ENCODE results near the gene ANKRD45.
"Not testable (repeated sequence)": the region's sequence is repeated elsewhere in the genome, so short reads cannot be mapped to it uniquely, and the experiment has no call there.

The ANKRD45 gene

DNA sequence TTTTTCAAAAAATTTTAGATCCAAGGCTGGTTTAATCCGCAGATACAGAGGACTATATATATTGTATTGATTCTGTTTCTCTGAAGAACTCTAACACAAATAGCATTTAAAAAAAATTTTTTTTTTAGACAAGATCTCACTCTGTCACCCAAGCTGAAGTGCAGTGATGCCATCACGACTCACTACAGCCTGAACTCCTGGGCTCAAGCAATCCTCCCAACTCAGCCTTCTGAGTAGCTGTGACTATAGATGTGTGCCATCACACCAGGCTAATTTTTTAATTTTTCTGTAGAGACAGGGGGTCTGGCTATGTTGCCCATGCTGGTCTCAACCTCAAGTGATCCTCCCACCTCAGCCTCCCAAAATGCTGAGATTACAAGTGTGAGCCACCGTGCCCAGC lies 3.0 kb downstream of the ANKRD45 start:
- no peak for TF ChIP-seq POLR2A (IDR thresholded peaks at IDR 0.05; ENCODE audit: low read depth, low read length)
- DNase-seq (ENCODE audit: insufficient read length, low spot score) (no peak), FAIRE-seq (no peak)

DNA sequence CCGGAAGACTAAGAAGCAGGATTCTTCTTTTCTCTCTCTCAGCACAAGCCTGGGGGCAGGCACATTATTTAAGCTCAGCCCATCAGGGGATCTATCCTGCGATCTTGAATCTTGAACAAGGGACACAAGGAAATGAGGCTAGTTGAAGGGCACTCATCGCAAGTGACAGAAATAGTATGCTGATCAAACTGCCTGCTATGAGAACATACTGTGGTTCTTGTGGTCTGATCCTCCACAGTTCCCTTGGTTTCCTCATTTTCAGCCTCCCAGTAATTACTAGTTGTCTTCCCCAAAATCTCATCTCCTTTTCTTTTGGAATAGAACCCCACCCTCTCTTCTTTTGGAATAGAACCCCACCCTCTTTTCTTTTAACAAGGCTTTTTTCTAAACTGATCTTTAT lies 6.5 kb downstream of the ANKRD45 start:
- no peak for FAIRE-seq
- no peak for TF ChIP-seq POLR2A (IDR thresholded peaks at IDR 0.05; ENCODE audit: low read depth, low read length)
- no peak for DNase-seq (ENCODE audit: insufficient read length, low spot score)

DNA sequence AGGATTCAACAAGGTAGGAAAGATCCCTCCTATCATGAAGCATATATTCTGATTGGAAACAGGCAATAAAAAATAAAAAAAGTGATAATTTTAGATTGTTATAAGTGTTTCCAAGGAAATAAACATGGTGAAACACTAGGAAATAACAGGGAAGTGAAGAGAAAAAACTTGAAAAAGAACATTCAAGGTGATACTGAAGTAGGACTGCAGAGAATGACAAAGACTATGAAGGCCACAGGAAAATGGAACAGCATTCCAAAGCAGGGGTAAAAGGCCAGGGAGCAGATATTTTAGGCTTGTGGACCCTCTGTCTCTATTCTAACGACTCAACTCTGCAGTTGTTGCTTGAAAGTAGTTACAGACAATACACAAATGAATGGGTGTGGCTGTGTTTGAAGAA lies 7.9 kb downstream of the ANKRD45 start:
- no peak for TF ChIP-seq POLR2A (IDR thresholded peaks at IDR 0.05; ENCODE audit: low read depth, low read length)
- DNase-seq (ENCODE audit: insufficient read length, low spot score) (no peak), FAIRE-seq (no peak)

DNA sequence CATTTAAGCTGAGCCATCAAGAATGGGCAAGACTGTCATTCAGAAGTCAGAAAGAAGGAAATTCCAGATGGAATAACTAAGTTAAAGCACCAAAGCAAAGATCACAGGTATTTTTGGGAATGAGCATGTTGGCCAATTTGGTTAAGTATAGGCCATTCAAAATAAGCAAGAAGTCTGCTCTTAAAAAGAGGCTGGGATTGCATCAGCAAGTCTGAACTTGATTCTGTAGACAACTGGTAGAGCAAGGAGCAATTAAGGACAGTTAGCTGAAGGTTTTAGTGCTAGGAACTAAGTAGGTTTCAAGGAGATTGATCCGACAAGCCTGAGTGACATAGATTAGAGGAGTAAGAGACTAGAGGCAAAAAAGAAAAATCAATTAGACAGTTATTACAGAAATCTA lies 8.4 kb downstream of the ANKRD45 start:
- DNase-seq (ENCODE audit: insufficient read length, low spot score), result no peak
- no peak for FAIRE-seq
- no peak for TF ChIP-seq POLR2A (IDR thresholded peaks at IDR 0.05; ENCODE audit: low read depth, low read length)

DNA sequence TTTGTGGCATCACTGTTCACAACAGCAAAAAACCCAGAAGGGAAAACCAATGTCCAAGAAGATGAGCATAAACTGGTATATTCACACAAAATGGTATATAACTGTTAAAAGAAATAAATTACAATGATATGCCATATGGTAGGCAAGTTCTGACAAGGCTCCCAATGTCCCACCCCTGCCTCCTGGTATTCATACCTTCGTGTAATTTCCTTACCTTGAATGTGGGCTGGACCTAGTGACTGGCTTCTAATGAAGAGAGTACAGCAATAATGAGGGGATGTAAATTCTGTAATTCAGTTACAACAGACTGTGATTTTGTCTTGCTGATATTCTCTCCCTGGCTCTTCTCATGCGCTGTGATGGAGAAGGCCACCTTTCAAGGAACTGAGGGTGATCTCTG lies 9.3 kb downstream of the ANKRD45 start:
- DNase-seq (ENCODE audit: insufficient read length, low spot score) (no peak), FAIRE-seq (no peak)
- TF ChIP-seq POLR2A (IDR thresholded peaks at IDR 0.05; ENCODE audit: low read depth, low read length), result no peak

DNA sequence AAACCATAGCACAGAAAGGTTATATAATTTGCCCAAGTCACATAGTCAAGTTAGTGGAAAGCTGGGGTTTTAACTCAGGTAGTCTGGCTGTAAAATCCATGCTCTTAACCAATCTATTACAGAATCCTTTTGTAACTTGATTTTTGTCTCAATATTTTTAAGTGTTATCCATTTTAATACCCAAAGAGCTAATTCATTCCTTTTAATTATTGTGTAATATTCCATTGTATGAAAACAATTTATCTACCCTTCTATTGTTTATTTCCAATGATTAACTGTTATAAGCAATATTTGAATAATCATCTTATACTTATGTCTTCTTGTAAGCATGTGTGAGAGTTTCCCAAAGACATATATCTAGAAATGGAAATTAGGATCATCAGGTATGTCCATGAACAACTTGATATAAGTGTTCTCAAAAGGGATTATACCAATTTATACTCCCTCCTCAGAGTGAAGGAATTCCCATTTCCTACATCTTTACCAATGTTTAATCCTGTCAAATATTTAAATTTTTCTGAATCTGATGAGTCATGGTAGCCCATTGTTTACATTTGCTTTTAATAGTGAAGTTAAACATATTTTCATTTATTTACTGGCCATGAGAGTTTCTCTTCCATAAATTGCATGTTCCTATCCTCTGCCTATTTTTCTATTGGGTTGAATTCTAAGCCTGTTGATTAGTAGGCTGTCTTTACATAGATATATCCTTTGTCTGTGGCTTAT lies 20.6 kb downstream of the ANKRD45 start:
- FAIRE-seq, result no peak
- no peak for TF ChIP-seq POLR2A (IDR thresholded peaks at IDR 0.05; ENCODE audit: low read depth, low read length)
- no peak for DNase-seq (ENCODE audit: insufficient read length, low spot score)

DNA sequence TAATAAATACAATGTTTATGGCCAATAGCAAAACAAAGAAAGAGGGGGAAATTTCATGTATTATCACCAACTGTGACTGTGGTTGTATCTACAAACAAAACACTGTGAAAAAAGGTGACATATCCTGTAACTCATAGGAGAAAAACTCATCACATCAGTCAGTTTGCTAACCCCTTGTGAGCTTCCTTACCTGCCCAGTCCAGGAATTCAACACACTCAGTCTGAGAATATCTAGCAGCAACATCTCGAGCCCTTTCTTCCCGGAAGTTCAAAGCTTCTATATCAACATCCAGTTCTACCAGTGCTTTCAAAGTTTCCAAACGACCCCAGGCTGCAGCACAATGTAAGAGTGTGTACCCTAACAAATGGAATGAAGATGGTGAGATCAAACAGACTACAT lies 23.0 kb downstream of the ANKRD45 start:
- no peak for DNase-seq (ENCODE audit: insufficient read length, low spot score)
- TF ChIP-seq POLR2A (IDR thresholded peaks at IDR 0.05; ENCODE audit: low read depth, low read length), result no peak
- FAIRE-seq, result no peak

DNA sequence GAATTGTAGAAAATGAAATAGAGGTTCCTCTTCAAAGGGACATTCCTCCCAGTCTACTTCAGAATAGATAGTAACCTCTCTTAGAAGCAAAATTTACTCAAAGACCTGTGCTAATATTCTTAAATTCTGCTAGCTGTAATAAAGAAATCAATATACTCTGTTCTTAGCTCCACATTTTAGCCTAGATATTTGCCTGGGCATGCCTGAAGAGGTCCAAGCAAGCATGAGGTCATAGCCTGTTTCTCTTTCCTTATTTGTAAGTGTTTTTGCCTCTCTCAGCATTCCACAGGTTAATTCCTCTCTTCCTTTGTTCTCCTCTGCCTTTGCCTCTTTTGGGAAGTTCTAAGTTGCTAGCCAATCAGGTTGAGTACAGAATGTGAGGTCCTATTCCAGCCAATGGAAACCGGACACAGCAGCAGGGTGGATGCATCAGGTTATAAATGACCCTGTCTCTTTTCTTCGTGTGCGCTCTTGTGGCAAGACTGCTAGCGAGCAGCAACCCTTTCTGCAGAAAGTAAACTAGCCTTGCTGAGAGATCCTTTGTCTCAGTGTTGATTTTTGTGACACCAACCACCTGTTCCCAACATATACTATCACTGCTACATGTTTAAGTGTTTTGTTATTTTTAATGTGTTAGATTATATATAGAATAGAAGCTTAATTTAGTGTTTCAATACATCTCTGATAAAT lies 27.1 kb downstream of the ANKRD45 start:
- not testable (repeated sequence) for DNase-seq (ENCODE audit: insufficient read length, low spot score); FAIRE-seq

DNA sequence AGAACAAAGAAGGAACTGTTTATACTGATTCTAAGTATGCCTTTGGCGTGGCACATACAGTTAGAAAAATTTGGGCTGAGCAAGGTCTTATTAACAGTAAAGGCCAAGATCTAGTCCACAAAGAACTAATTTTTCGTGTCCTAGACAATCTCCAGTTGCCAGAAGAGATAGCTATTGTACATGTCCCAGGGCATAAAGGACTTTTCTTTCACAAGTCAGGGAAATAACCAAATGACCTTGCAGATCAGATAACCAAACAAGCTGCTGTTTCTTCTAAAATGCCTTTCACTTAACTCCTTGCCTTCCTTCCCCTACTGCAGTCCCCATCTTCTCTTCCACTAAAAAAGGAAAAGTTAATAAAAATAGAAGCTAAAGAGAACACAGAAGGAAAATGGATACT lies 30.5 kb downstream of the ANKRD45 start:
- no peak for FAIRE-seq
- TF ChIP-seq POLR2A (IDR thresholded peaks at IDR 0.05; ENCODE audit: low read depth, low read length), result no peak

DNA sequence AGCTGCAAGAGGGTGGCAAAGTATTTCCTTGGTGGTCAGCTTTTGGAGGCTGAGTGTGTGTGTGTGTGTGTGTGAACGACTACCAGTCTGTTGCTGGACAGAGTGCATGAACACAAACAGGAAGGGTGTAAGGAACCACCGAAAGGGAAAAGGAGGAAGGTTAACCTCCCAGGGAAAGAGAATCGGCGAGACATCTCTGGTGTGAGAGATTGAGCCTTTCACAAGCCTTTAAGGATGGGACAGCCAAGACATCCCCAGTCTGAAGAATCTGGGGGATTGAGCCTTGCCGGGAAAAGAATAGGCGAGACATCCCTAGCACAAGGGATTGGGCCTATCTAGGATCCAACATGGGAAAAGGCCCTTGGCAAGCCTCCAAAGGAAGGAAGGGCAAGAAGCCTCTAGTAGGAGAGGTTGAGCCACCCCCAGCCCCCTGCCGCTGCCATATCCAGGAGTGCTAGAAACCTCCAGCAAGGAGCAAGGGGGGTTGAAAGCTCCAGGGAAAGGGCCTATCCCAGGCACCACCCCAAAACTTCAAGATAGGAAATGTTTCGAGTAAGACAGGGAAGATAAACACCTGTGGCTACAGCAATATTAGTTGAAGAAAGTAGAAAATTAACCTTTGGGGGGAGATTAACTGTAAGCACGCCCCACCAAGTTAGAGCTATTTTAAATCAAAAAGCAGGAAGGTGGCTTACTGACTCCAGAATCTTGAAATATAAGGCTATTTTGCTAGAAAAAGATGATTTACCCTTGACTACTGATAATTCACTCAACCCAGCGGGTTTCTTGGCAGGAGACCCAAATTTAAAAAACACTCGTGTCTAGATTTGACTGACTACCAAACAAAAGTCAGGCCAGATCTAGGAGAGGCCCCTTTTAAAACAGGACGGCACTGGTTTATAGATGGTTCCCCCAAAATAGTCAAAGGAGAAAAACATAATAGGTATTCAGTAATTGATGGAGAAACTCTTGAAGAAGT lies 31.3 kb downstream of the ANKRD45 start:
- no peak for FAIRE-seq
- no peak for TF ChIP-seq POLR2A (IDR thresholded peaks at IDR 0.05; ENCODE audit: low read depth, low read length)
- no peak for DNase-seq (ENCODE audit: insufficient read length, low spot score)

More for the DNA sequence above, 30.5 kb downstream of the ANKRD45 start:
- no peak for DNase-seq (ENCODE audit: insufficient read length, low spot score)

DNA sequence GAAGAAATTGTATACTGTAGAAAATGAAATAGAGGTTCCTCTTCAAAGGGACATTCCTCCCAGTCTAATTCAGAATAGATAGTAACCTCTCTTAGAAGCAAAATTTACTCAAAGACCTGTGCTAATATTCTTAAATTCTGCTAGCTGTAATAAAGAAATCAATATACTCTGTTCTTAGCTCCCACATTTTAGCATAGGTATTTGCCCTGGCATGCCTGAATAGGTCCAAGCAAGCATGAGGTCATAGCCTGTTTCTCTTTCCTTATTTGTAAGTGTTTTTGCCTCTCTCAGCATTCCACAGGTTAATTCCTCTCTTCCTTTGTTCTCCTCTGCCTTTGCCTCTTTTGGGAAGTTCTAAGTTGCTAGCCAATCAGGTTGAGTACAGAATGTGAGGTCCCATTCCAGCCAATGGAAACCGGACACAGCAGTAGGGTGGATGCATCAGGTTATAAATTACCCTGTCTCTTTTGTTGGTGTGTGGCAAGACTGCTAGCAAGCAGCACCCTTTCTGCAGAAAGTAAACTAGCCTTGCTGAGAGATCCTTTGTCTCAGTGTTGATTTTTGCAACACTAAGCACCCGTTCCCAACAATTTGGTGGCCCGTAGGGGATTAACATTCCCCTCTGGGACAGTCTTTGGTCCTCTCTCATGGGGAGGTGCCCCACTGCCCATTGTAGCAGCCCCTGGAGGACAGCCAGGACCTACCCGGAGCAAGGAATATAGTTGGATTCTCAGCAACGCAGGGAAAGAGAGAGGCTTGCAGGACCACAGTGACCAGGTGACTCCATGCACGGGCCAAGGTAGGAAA lies 32.2 kb downstream of the ANKRD45 start:
- not testable (repeated sequence) for FAIRE-seq; DNase-seq (ENCODE audit: insufficient read length, low spot score)

DNA sequence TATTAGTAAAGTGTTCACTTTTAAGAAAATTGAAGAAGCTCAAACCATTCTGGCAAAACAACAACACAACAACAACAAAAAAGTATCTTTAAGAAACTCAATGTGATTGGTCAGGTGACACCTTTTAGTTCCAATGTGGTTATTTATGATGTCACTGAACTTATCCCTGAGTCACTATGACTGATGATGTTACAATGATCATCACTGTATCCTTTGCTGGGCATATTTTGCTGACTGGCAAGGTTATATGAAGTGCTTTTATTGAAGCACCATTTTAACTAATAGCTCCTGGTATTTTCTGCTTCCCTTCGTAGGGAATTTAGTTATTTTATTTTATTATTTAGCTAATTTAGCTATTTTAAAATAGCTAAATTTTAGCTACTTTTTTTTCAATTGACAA lies 34.5 kb downstream of the ANKRD45 start, which contains the start of gene TEX50:
TEX50 (plus strand) TSS at position 223 of the 400 bp plus-strand sequence. CDS start 184 bp downstream, outside the sequence.
- DNase-seq (ENCODE audit: insufficient read length, low spot score) (no peak), FAIRE-seq (no peak)

DNA sequence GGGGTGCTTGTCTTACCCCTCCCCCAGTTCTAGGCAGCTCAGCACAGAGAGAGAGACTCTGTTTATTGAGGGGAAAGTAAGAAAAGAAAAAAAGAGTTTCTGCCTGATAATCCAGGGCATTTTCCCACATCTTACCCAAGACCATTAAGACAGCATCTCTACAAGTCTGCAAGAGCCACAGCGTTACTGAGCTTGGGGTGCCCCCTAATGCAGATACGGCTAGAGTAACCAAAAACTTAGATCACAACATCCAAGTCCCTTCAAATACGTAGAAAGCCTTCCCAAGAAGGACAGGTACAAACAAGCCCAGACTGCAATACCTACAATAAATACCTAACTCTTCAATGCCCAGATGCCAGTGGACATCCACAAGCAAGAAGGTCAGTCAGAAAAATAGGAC lies 40.8 kb downstream of the ANKRD45 start:
- TF ChIP-seq POLR2A (IDR thresholded peaks at IDR 0.05; ENCODE audit: low read depth, low read length), result no peak
- DNase-seq (ENCODE audit: insufficient read length, low spot score) (no peak), FAIRE-seq (no peak)

More for the DNA sequence above, 34.5 kb downstream of the ANKRD45 start, which contains the start of gene TEX50:
- TF ChIP-seq POLR2A (IDR thresholded peaks at IDR 0.05; ENCODE audit: low read depth, low read length), result no peak
